GM12878 (cell line): ENCODE measurements around the gene ATXN7L1. TPM values are rescaled to one million over a fixed set of nuclear protein-coding genes. Genes with fewer than 3 reads are reported as not detected.

ENCODE experiments used
- ATAC-seq: fragments of 200-7000 bp; cut with Tn5 transposase; 3 replicates; pipeline ENCODE4 v1.9.1; 2020; ENCODE audit warnings: mild to moderate bottlenecking, moderate library complexity
- BruUV-seq: library from RNA; stranded (reverse); fragments of 400-500 nt; replicated peaks from 2 replicates; lab custom pipeline; 2021; lab: Mats Ljungman, UMichigan
- CTCF ChIA-PET: fragments of 300-600 bp; sonication (Branson Sonifier 250); formaldehyde crosslinking; extraction: SDS; loops from one replicate; lab custom pipeline; 2021; ENCODE audit warnings: inconsistent platforms; lab: Yijun Ruan, JAX
- POLR2A ChIA-PET: fragments of 350-600 bp; formaldehyde crosslinking; extraction: SDS; loops from one replicate; lab custom pipeline; 2021; ENCODE audit warnings: inconsistent platforms; lab: Charles Lee
- RAD21 ChIA-PET: fragments of 300-600 bp; sonication (Branson Sonifier 250); formaldehyde crosslinking; loops from one replicate; lab custom pipeline; 2023; ENCODE audit warnings: antibody characterized with exemption; ENCODE audit not compliant: unreplicated experiment; lab: Charles Lee
- SMC1A ChIA-PET: fragments of 300-600 bp; sonication (Branson Sonifier 250); formaldehyde crosslinking; loops from one replicate; lab custom pipeline; 2023; ENCODE audit not compliant: unreplicated experiment, uncharacterized antibody; lab: Charles Lee
- DNase-seq: peaks from one replicate; pipeline ENCODE4 v3.0.0-alpha.2; 2011; ENCODE audit warnings: low read depth, low spot score
- FAIRE-seq: peaks from 3 replicates; lab custom pipeline; 2011; peaks lifted over from hg19 to GRCh38; lab: Jason Lieb, UNC
- H2AFZ ChIP-seq: 2 replicates; pipeline ENCODE4 v1.6.0; 2011; ENCODE audit warnings: low read depth, low read length, control low read depth; ENCODE audit not compliant: control insufficient read depth
- H3K27ac ChIP-seq: 2 replicates; pipeline ENCODE4 v1.5.1; 2011; ENCODE audit warnings: control low read depth; ENCODE audit not compliant: control insufficient read depth, insufficient read depth
- H3K27me3 ChIP-seq, 2 experiments: replicated peaks in 1 of 2; 2 replicates each; pipeline versions ENCODE4 v1.6.0 to v1.6.1; 2011; ENCODE audit warnings: low read length in 1 of 2; ENCODE audit not compliant: control insufficient read depth in 2 of 2, insufficient read depth in 2 of 2
- H3K36me3 ChIP-seq, 2 experiments: 2 replicates each; pipeline ENCODE4 v1.5.1; 2011; ENCODE audit warnings: low read length in 1 of 2; ENCODE audit not compliant: control insufficient read depth in 2 of 2, insufficient read depth in 2 of 2
- H3K4me1 ChIP-seq: 2 replicates; pipeline ENCODE4 v1.6.1; 2011; ENCODE audit warnings: mild to moderate bottlenecking, low read length, moderate library complexity, mixed read lengths; ENCODE audit not compliant: control insufficient read depth, insufficient read depth
- H3K4me2 ChIP-seq: 2 replicates; pipeline ENCODE4 v1.6.0; 2011; ENCODE audit warnings: control low read depth; ENCODE audit not compliant: control insufficient read depth, insufficient read depth
- H3K4me3 ChIP-seq: fragments of 200-600 bp; sonication (generic); 2 replicates; pipeline ENCODE4 v1.5.1; 2016
- H3K79me2 ChIP-seq: 2 replicates; pipeline ENCODE4 v1.6.0; 2011; ENCODE audit warnings: low read length; ENCODE audit not compliant: control insufficient read depth, insufficient read depth
- H3K9ac ChIP-seq: 2 replicates; pipeline ENCODE4 v1.8.0; 2011; ENCODE audit warnings: low read length, control low read depth, mixed read lengths; ENCODE audit not compliant: control insufficient read depth, insufficient read depth
- H3K9me3 ChIP-seq: replicated peaks from 3 replicates; pipeline ENCODE4 v1.5.1; 2011; ENCODE audit warnings: mild to moderate bottlenecking, low read length; ENCODE audit not compliant: control insufficient read depth, insufficient read depth
- H4K20me1 ChIP-seq: 2 replicates; pipeline ENCODE4 v1.6.0; 2011; ENCODE audit not compliant: control insufficient read depth, insufficient read depth
- DPF2 ChIP-seq: fragments of 450-650 bp; IDR thresholded peaks from 2 replicates; pipeline ENCODE4 v1.6.1; 2017; ENCODE audit warnings: mild to moderate bottlenecking
- WGBS: methylation state at CpG from one replicate; pipeline ENCODE4 v1.1.6; 2016; ENCODE audit warnings: low lambda C conversion rate; ENCODE audit not compliant: insufficient replicate concordance, insufficient coverage; ENCODE audit errors: missing lambda C conversion rate; 5-methylcytosine and 5-hydroxymethylcytosine counted together
- in situ Hi-C: fragments of 300-500 bp; cut with MboI; formaldehyde crosslinking; loops from 9 replicates; pipeline ENCODE4 v1.14.3; 2018; ENCODE audit warnings: mixed read lengths
- intact Hi-C: fragments of 100-400 bp; cut with micrococcal nuclease; formaldehyde crosslinking; loops from one replicate; pipeline ENCODE4 v1.14.2; 2022; ENCODE audit not compliant: unreplicated experiment
- polyA plus RNA-seq, 11 experiments: library from polyadenylated mRNA; depleted of rRNA in 4 of 11; unstranded in 6 of 11; stranded (reverse) in 5 of 11; fragments of >200 nt; fragmentation: Nextera tagmentation in 4 of 11; fragmentation: Illumina TruSeq in 1 of 11; extraction: Ambion mirVana in 4 of 11; extraction: Trizol in 1 of 11; gene quantifications; 1 replicate in 1 of 11; 2 replicates in 10 of 11; pipeline versions ENCODE4 v1.2.1 to v1.2.3, GENCODE V29; 2011 to 2016; ENCODE audit warnings: inconsistent platforms in 2 of 11, missing spikeins in 2 of 11, low read depth in 1 of 11
- total RNA-seq, 4 experiments: library from RNA; depleted of rRNA in 3 of 4; stranded (reverse); fragments of >200 nt in 3 of 4; fragmentation: Illumina TruSeq in 1 of 4; extraction: Trizol in 1 of 4; gene quantifications; 2 replicates each; pipeline versions ENCODE4 v1.2.1 to v1.2.3, GENCODE V29; 2013 to 2021
- TF ChIP-seq, protein P1 (sequence below): IDR thresholded peaks from 2 replicates; pipeline ENCODE4 v1.6.1; 2011; ENCODE audit warnings: borderline replicate concordance, low read depth, mild to moderate bottlenecking, moderate library complexity, mixed read lengths, low read length; ENCODE audit not compliant: insufficient read depth; ENCODE audit errors: extremely low read length
- TF ChIP-seq, protein P2 (sequence below): fragments of 450-650 bp; IDR thresholded peaks from 2 replicates; pipeline ENCODE4 v1.6.1; 2018; ENCODE audit warnings: borderline replicate concordance, mild to moderate bottlenecking; ENCODE audit not compliant: partially characterized antibody

ATXN7L1 gene
- total and polyA plus RNA-seq, 10 of the 15 experiments (the other 5 are each of a cell fraction or from before 2014, with no cell fraction given): 0.40 to 2.9 (median 1.2) TPM

DNA sequence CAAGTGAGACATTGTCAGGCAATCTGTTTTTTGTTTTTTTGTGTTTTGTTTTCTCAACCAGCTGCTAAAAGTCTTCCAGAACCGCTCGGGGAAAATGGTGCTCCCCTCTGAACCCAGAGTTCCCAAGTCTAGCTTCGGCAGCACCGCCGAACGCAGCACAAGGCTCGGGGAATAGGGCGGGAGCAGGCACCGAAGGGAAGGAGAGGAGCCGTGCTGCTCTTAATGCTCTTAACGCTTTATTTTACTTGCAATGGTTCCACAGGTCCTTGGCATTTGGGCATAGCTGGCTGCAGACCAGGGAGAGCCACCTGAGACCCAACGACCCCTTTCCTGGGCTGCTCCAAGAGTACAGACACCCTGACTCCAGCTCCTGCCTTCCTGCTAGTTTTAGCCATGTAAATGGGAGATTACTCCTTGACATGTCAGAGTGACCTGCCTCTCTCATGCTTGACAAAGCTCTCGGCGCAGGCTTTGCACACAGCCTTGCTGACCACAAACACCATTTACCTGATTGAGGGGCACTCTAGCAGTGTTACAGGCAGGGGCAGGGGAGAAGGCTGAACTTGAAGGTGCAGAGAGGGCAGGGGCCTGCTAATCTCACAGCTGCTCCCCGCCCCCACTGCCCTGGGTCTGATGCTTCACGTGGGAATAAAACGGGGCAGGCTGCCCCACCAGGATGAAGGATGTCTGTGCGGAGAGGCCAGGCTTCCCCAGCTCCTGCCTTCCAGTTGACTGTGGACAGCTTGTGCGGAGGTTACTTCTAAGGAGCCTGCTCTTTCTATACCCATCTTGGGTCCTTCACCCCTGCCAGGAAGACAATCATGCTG, 236.5 kb downstream of the ATXN7L1 start:
- Histone ChIP-seq H3K9ac (no peak overlapping the region), H3K4me2 (no peak overlapping the region), H3K36me3 (no peaks in the 10 kb centered on the region), H3K9me3 (no peaks in the 10 kb centered on the region), H3K79me2 (no peaks in the 10 kb centered on the region), H3K27ac (no peak overlapping the region), H3K27me3 (no peaks in the 10 kb centered on the region; a peak in 1 of 4 replicates), H3K4me3 (no peak overlapping the region), H3K4me1 (no peaks in the 10 kb centered on the region), H2AFZ (no peak overlapping the region), H4K20me1 (no peaks in the 10 kb centered on the region)
- ATAC-seq (no peak), FAIRE-seq (no peak), DNase-seq (no peak)
- ChIA-PET CTCF (interaction anchor here (1.0 to 1.2 kb wide), 3 partner anchors 13 to 401 kb away, joined by 3 to 5 read pairs (median 4); no protein-coding TSS in a partner anchor), POLR2A (interaction anchor here (1.0 kb wide), 1 partner anchor 433 kb away, joined by 3 read pairs; no protein-coding TSS in a partner anchor), SMC1A (no interaction called here), RAD21 (no interaction called here)
- TF ChIP-seq DPF2: no peak
- TF ChIP-seq, protein P1, sequence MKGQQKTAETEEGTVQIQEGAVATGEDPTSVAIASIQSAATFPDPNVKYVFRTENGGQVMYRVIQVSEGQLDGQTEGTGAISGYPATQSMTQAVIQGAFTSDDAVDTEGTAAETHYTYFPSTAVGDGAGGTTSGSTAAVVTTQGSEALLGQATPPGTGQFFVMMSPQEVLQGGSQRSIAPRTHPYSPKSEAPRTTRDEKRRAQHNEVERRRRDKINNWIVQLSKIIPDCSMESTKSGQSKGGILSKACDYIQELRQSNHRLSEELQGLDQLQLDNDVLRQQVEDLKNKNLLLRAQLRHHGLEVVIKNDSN: no peak
- TF ChIP-seq, protein P2, sequence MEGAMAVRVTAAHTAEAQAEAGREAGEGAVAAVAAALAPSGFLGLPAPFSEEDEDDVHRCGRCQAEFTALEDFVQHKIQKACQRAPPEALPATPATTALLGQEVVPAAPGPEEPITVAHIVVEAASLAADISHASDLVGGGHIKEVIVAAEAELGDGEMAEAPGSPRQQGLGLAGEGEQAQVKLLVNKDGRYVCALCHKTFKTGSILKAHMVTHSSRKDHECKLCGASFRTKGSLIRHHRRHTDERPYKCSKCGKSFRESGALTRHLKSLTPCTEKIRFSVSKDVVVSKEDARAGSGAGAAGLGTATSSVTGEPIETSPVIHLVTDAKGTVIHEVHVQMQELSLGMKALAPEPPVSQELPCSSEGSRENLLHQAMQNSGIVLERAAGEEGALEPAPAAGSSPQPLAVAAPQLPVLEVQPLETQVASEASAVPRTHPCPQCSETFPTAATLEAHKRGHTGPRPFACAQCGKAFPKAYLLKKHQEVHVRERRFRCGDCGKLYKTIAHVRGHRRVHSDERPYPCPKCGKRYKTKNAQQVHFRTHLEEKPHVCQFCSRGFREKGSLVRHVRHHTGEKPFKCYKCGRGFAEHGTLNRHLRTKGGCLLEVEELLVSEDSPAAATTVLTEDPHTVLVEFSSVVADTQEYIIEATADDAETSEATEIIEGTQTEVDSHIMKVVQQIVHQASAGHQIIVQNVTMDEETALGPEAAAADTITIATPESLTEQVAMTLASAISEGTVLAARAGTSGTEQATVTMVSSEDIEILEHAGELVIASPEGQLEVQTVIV: no peak
- intact Hi-C loops (no loop called here), in situ Hi-C loops (no loop called here)
- 83% methylated on average over 18 of the region's 19 CpGs for WGBS
- BruUV-seq: no TSS peak
